Esophagus muscularis mucosa (tissue), 4 donors: ENCODE results near the gene CEP164. TPM values are rescaled to one million over a fixed set of nuclear protein-coding genes. Genes with fewer than 3 reads are reported as not detected.

ENCODE experiments used
- DNase-seq: peaks from one replicate; pipeline ENCODE4 v3.0.0-alpha.2; 2017; ENCODE audit errors: extremely low spot score
- H3K27ac ChIP-seq, 4 donors: fragments of 200-600 bp; sonication (generic); replicated peaks in 1 of 4; 1 replicate in 3 of 4; 2 replicates in 1 of 4; pipeline ENCODE4 v1.5.1; 2016 to 2019; ENCODE audit warnings: mild to moderate bottlenecking in 1 of 4
- H3K27me3 ChIP-seq, 4 donors: fragments of 200-600 bp; sonication (generic); one replicate each; pipeline versions ENCODE4 v1.5.1 to v1.6.0; 2016 to 2019
- H3K36me3 ChIP-seq, 4 donors: fragments of 200-600 bp; sonication (generic); one replicate each; pipeline ENCODE4 v1.5.1; 2016 to 2019
- H3K4me1 ChIP-seq, 4 donors: fragments of 200-600 bp; sonication (generic); one replicate each; pipeline ENCODE4 v1.5.1; 2016 to 2019
- H3K4me3 ChIP-seq, 4 donors: fragments of 200-600 bp; sonication (generic); 1 replicate in 2 of 4; 2 replicates in 2 of 4; pipeline ENCODE4 v1.5.1; 2016 to 2019; ENCODE audit warnings: mild to moderate bottlenecking in 4 of 4, moderate library complexity in 1 of 4
- H3K9me3 ChIP-seq, 4 donors: fragments of 200-600 bp; sonication (generic); 1 replicate in 3 of 4; 2 replicates in 1 of 4; pipeline ENCODE4 v1.5.1; 2016 to 2019
- EP300 ChIP-seq: sonication (generic); formaldehyde crosslinking; IDR thresholded peaks from one replicate; pipeline ENCODE4 v1.6.1; 2017; ENCODE audit warnings: antibody characterized with exemption
- POLR2A ChIP-seq: fragments of 450-650 bp; IDR thresholded peaks from one replicate; pipeline ENCODE4 v1.6.1; 2017; ENCODE audit warnings: antibody characterized with exemption, moderate library complexity, mild to moderate bottlenecking, low read depth
- POLR2AphosphoS5 ChIP-seq, 2 donors: sonication (generic); formaldehyde crosslinking; IDR thresholded peaks; one replicate each; pipeline ENCODE4 v1.6.1; 2017; ENCODE audit warnings: antibody characterized with exemption in 2 of 2
- WGBS: methylation state at CpG from one replicate; pipeline ENCODE4 v1.1.5; 2018; 5-methylcytosine and 5-hydroxymethylcytosine counted together
- intact Hi-C: fragments of 100-400 bp; cut with DNase I; formaldehyde crosslinking; loops from one replicate; pipeline ENCODE4 v1.15.1; 2023
- total RNA-seq, 4 donors: library from RNA; depleted of rRNA; stranded (reverse); fragments of >200 nt; gene quantifications; one replicate each; pipeline versions ENCODE4 v1.1.0 to v1.2.1, GENCODE V29; 2016
- TF ChIP-seq, protein P1 (sequence below), 3 experiments: fragments of 200-600 bp in 2 of 3; fragments of 450-650 bp in 1 of 3; sonication (generic) in 2 of 3; IDR thresholded peaks; one replicate each; pipeline ENCODE4 v1.5.1; 2017 to 2019; ENCODE audit warnings: antibody characterized with exemption in 3 of 3, mild to moderate bottlenecking in 2 of 3, moderate library complexity in 1 of 3

The CEP164 gene
- total RNA-seq, 4 donors from 2014 or later = 16.4 to 21.2 (median 18.7) TPM

DNA sequence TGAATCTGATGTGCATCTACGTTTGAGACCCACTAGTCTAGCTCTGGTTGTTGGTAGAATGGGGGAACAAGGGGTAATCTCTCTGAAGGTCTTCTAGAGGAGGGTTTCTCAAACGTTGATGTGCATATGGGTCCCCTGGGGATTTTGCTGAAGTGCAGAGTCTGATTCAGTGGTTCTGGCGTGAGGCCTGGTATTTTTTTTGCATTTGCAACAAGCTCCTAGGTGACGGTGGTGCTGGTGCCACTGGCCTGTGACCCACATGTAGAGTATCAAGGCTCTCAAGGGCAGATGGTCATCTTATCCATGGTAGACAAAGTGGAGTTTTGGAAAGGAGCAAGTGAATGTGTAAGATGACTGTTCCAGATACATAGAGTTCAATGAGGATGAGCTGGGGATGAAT lies 97.1 kb downstream of the CEP164 start:
- TF ChIP-seq POLR2AphosphoS5 (IDR thresholded peaks at IDR 0.05) (no peak), POLR2A (no peak), EP300 (no peak)
- TF ChIP-seq, protein P1, sequence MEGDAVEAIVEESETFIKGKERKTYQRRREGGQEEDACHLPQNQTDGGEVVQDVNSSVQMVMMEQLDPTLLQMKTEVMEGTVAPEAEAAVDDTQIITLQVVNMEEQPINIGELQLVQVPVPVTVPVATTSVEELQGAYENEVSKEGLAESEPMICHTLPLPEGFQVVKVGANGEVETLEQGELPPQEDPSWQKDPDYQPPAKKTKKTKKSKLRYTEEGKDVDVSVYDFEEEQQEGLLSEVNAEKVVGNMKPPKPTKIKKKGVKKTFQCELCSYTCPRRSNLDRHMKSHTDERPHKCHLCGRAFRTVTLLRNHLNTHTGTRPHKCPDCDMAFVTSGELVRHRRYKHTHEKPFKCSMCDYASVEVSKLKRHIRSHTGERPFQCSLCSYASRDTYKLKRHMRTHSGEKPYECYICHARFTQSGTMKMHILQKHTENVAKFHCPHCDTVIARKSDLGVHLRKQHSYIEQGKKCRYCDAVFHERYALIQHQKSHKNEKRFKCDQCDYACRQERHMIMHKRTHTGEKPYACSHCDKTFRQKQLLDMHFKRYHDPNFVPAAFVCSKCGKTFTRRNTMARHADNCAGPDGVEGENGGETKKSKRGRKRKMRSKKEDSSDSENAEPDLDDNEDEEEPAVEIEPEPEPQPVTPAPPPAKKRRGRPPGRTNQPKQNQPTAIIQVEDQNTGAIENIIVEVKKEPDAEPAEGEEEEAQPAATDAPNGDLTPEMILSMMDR (IDR thresholded peaks at IDR 0.05) = no peak
- no peak for DNase-seq
- Histone ChIP-seq H3K27me3 (peaks cover 0 to 15% (median 0%) of the 10 kb centered on the region in 4 donors), H3K4me1 (peaks cover 0 to 8% (median 7%) of the 10 kb centered on the region in 4 donors), H3K4me3 (no peak overlapping the region), H3K36me3 (peaks cover 0 to 3% (median 0%) of the 10 kb centered on the region in 4 donors), H3K9me3 (no peaks in the 10 kb centered on the region), H3K27ac (no peak overlapping the region)
- WGBS = 55% methylated on average over 4 of the region's 4 CpGs
- intact Hi-C loops = loop anchor here (5.0 kb wide), 1 partner anchor 393 kb away; no protein-coding TSS in a partner anchor

- H3K27ac ChIP-seq = no peak overlapping the region
- no peak for DNase-seq
- H3K9me3 ChIP-seq = no peaks in the 10 kb centered on the region
- H3K27me3 ChIP-seq = peaks cover 0 to 7% (median 0%) of the 10 kb centered on the region in 4 donors
- H3K4me1 ChIP-seq = peaks cover 0 to 8% (median 7%) of the 10 kb centered on the region in 4 donors
- intact Hi-C loops = loop anchor here (5.0 kb wide), 1 partner anchor 392 kb away; no protein-coding TSS in a partner anchor
- no peak for TF ChIP-seq EP300
- TF ChIP-seq POLR2A = no peak
- no peak for TF ChIP-seq POLR2AphosphoS5 (IDR thresholded peaks at IDR 0.05)
- TF ChIP-seq, protein P1 (IDR thresholded peaks at IDR 0.05) = no peak
- no peak overlapping the region for H3K4me3 ChIP-seq
- H3K36me3 ChIP-seq = peaks cover 0 to 10% (median 0%) of the 10 kb centered on the region in 4 donors
- 50% methylated on average over 13 of the region's 13 CpGs for WGBS
Measured at GRCh38 chr11:117425679-117426296, 98.1 kb downstream of the CEP164 start.

DNA sequence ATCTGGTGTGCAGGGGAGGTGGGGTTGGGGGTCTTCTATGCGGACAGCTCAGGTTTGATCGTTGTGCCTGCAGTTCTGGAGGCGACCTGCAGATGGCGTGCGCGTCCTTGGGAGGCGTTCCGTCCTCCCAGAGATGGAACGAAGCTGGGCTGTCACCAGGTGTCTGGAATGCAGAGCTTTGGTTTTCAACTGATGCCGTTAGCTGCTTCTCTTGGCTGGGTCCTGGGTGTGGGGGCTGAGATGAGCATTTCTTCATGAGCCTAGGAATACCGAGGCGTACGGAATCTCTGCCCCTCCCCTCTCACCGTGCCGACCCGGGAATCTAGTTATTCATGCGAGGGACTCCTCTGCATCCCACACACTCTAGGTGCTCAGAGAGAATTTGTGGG lies 98.6 kb downstream of the CEP164 start:
- Histone ChIP-seq H3K4me1 (peaks cover 0 to 8% (median 7%) of the 10 kb centered on the region in 4 donors), H3K9me3 (no peaks in the 10 kb centered on the region), H3K27me3 (peaks cover 0 to 7% (median 0%) of the 10 kb centered on the region in 4 donors), H3K4me3 (no peak overlapping the region), H3K36me3 (peaks cover 0 to 13% (median 0%) of the 10 kb centered on the region in 4 donors), H3K27ac (no peak overlapping the region)
- TF ChIP-seq, protein P1 (IDR thresholded peaks at IDR 0.05) = peak; percentile 92 to 99 (median 94)
- TF ChIP-seq POLR2A (no peak), POLR2AphosphoS5 (IDR thresholded peaks at IDR 0.05) (peak in 1 of 2 donors; percentile 17), EP300 (no peak)
- DNase-seq = no peak
- intact Hi-C loops = loop anchor here (5.0 kb wide), 1 partner anchor 391 kb away; no protein-coding TSS in a partner anchor
- WGBS = 1% methylated on average over 10 of the region's 17 CpGs

- H3K36me3 ChIP-seq = peaks cover 0 to 18% (median 0%) of the 10 kb centered on the region in 4 donors
- 91% methylated on average over 7 of the region's 7 CpGs for WGBS
- H3K27me3 ChIP-seq = peaks cover 0 to 7% (median 0%) of the 10 kb centered on the region in 4 donors
- H3K4me1 ChIP-seq = peaks cover 0 to 8% (median 7%) of the 10 kb centered on the region in 4 donors
- no peaks in the 10 kb centered on the region for H3K9me3 ChIP-seq
- intact Hi-C loops = loop anchor here (5.0 kb wide), 1 partner anchor 390 kb away; no protein-coding TSS in a partner anchor
- no peak overlapping the region for H3K4me3 ChIP-seq
- no peak overlapping the region for H3K27ac ChIP-seq
- no peak for DNase-seq
- TF ChIP-seq, protein P1 (IDR thresholded peaks at IDR 0.05) = no peak
- no peak for TF ChIP-seq EP300
Measured at GRCh38 chr11:117426941-117427340, 99.3 kb downstream of the CEP164 start.
